ENCODE measurements around the gene POLR1E.

DNA sequence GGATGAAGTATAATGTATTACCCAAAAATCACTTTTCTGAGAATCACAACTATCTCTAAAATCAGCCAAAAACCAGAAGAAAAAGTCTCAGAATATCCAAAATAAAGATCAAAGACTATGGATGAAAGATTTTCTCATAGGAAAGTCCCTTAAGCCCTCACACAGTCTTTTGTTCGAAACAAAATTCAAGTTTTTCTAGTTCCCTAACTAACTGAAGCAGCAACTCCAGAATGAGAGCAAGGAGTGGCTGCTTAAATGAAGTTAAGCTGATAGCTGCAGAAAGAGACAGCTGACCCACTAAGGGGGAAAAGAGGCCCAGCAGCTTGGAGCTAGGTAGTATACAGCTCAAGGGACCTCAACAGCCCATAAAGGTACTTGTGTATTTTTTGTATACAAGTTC, 28.9 kb upstream of the POLR1E start:
- TF ChIP-seq POLR2A (IDR thresholded peaks at IDR 0.05; ENCODE audit: low read depth, low read length) (no peak), TAF1 (IDR thresholded peaks at IDR 0.05; ENCODE audit: borderline replicate concordance, low read depth, low read length) (no peak), POLR2AphosphoS5 (IDR thresholded peaks at IDR 0.05; ENCODE audit: low read depth, low read length) (no peak)

All from GM12892 (cell line).